BE2C (cell line): ENCODE results near the gene MLH1.
"Not testable (repeated sequence)": the region's sequence is repeated elsewhere in the genome, so short reads cannot be mapped to it uniquely, and the experiment has no call there.

Source experiments
- DNase-seq: peaks from one replicate; pipeline ENCODE4 v3.0.0-alpha.2; 2020
- H3K27me3 ChIP-seq: fragments of 250-450 bp; sonication (Bioruptor Pico); 2 replicates; pipeline ENCODE4 v1.5.1; 2020; ENCODE audit warnings: mild to moderate bottlenecking
- H3K36me3 ChIP-seq: fragments of 250-450 bp; sonication (Bioruptor Pico); 2 replicates; pipeline ENCODE4 v1.5.1; 2020; ENCODE audit warnings: mild to moderate bottlenecking
- H3K4me1 ChIP-seq: fragments of 250-450 bp; sonication (Bioruptor Pico); 2 replicates; pipeline ENCODE4 v1.5.1; 2020
- H3K4me3 ChIP-seq: 2 replicates; pipeline ENCODE4 v1.5.1; 2011; ENCODE audit warnings: low read depth, low read length
- H3K9me3 ChIP-seq: fragments of 250-450 bp; sonication (Bioruptor Pico); 2 replicates; pipeline ENCODE4 v1.5.1; 2020
- TF ChIP-seq, protein P1 (sequence below): IDR thresholded peaks from 2 replicates; pipeline ENCODE4 v1.5.1; 2012; ENCODE audit warnings: mild to moderate bottlenecking, low read depth, low read length

Gene MLH1

DNA sequence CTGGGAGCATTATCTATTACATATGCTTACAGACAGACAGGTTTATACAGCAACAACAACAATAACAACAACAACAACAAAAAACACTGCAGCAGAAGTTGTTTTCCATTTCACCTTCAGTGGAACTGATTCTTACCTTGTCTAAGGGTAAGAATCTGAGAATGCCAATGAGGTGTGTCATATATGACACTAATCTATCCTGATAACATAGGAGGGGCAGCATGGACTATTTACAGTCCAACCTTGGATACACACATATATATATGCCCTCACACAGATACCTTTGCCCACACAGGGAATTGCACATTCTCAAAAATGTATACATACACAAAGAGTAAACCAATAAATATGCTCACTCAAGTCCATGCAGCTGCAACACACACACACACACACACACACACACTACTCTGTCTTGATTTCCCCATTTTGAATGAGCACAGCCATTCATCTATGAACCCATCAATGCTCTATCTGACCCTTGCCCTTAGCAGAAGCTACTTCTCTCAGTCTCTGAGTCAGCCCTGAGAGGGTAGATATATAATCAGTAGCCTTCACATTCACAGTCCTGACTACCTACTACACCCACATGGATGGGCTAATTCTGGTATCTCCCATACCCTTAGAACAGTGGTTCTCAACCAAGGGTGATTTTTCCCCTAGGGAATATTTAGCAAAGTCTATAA lies 38.7 kb upstream of the MLH1 start:
- Histone ChIP-seq H3K27me3 (no peaks in the 10 kb centered on the region), H3K4me3 (no peak overlapping the region), H3K4me1 (peaks cover 9% of the 10 kb centered on the region; the same call in 1 of the 2 replicates), H3K9me3 (no peaks in the 10 kb centered on the region), H3K36me3 (no peaks in the 10 kb centered on the region)
- DNase-seq: no peak
- TF ChIP-seq, protein P1, sequence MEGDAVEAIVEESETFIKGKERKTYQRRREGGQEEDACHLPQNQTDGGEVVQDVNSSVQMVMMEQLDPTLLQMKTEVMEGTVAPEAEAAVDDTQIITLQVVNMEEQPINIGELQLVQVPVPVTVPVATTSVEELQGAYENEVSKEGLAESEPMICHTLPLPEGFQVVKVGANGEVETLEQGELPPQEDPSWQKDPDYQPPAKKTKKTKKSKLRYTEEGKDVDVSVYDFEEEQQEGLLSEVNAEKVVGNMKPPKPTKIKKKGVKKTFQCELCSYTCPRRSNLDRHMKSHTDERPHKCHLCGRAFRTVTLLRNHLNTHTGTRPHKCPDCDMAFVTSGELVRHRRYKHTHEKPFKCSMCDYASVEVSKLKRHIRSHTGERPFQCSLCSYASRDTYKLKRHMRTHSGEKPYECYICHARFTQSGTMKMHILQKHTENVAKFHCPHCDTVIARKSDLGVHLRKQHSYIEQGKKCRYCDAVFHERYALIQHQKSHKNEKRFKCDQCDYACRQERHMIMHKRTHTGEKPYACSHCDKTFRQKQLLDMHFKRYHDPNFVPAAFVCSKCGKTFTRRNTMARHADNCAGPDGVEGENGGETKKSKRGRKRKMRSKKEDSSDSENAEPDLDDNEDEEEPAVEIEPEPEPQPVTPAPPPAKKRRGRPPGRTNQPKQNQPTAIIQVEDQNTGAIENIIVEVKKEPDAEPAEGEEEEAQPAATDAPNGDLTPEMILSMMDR: no peak

DNA sequence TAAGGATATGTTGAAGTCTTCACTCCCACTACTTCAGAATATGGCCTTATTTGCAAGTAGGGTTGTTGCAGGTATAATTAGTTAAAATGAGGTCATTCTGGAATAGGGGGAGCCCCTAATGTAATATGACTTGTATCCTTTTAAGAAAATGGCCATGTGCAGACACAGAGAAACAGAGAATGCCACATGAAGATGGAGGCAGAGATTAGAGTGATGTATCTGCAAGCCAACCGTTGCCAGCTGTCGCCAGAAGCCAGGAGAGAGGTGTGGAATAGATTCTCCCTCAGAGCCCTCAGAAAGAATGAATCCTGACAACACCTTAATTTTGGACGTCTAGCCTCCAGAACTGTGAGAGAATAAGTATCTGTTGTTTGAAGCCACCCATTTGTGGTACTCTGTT lies 37.2 kb upstream of the MLH1 start:
- Histone ChIP-seq H3K4me3 (no peak overlapping the region), H3K27me3 (no peaks in the 10 kb centered on the region), H3K36me3 (no peaks in the 10 kb centered on the region), H3K4me1 (peaks cover 9% of the 10 kb centered on the region; the same call in 1 of the 2 replicates), H3K9me3 (no peaks in the 10 kb centered on the region)
- DNase-seq: no peak
- TF ChIP-seq, protein P1: no peak

DNA sequence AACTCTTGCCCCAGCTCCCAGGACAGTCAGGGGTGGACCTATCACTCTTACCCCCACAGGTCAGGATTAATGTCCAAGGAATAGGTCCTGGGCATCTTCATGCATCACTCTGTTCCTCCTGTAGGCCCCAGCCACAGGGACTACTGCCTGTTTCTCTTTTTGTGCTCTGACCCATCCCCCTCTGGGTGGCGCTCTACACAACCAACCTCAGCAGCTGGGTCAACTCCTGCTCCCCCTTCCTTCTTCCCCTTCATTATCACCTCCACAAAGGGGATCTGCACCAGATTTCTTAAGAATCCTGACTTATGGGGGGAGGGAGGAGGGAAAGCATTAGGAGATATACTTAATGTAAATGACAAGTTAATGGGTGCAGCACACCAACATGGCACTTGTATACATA lies 36.3 kb upstream of the MLH1 start:
- DNase-seq: no peak
- no peak overlapping the region for H3K4me3 ChIP-seq
- TF ChIP-seq, protein P1: 0 out of 2 replicates have a peak, but pooled peaks have one; percentile 10
- no peaks in the 10 kb centered on the region for H3K27me3 ChIP-seq
- no peaks in the 10 kb centered on the region for H3K36me3 ChIP-seq
- H3K4me1 ChIP-seq: peaks cover 9% of the 10 kb centered on the region; the same call in 1 of the 2 replicates
- no peaks in the 10 kb centered on the region for H3K9me3 ChIP-seq

DNA sequence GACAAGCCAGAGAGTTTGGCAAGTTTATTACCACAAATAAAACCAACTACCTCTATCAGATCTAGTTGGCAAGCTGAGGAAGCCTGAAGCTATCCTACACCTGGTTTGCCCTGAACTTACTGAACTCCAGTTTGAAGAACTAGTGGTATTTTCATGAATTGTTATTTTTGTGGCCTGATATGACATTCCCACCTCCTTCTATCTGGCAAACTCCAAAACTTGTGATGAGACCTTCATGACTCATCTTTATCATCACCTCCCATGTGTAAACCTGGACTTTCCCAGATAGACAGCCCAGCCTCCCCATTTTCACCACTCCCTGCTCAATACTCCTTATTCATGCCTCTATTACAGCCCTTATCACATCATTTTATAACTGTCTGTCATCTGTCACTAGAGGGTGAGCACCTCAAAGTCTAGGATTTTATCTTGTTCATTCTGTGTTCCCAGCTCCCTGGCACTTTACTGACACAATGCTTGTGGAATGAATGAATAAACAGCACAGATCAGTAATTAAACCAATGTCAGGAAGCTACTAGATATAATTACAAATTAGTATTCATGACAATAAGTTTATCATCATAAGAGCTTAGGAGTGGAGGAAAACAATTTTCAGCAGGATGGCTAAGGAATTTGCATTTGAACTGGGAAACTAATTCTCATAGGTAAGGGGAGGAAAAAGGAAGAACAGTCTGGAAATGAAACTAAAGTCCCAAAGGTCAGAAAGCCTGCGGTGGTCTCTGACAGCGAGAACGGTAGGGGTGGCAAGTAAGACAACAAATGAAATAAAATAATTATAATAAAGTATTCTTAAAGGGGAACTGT lies 35.2 kb upstream of the MLH1 start:
- H3K4me3 ChIP-seq: peak overlapping the region; percentile 43
- DNase-seq: no peak
- TF ChIP-seq, protein P1: no peak
- no peaks in the 10 kb centered on the region for H3K9me3 ChIP-seq
- no peaks in the 10 kb centered on the region for H3K36me3 ChIP-seq
- H3K4me1 ChIP-seq: peaks cover 9% of the 10 kb centered on the region; the same call in 1 of the 2 replicates
- H3K27me3 ChIP-seq: no peaks in the 10 kb centered on the region

DNA sequence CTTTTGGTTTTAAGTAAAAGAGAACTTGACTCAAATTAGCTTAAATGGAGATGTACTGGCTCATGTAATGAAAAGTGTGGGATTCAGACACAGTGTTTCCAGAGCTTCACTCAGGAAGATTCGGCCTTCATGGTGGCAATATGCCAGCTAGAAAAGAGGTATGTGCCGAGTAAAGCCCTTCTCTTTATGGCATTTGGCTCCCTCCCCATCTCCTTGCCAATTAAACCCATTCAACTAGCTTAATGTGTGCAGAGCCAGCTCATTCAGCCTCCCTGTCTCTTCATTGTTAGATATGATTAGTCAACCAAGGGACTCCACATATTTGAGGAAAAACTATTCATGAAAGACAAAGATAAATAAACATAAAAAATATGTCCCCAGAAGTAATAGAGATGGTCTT lies 33.5 kb upstream of the MLH1 start:
- DNase-seq: peak; percentile 25
- no peaks in the 10 kb centered on the region for H3K27me3 ChIP-seq
- no peak overlapping the region for H3K4me3 ChIP-seq
- H3K9me3 ChIP-seq: no peaks in the 10 kb centered on the region
- TF ChIP-seq, protein P1: no peak
- no peaks in the 10 kb centered on the region for H3K36me3 ChIP-seq
- H3K4me1 ChIP-seq: peaks cover 9% of the 10 kb centered on the region; the same call in 1 of the 2 replicates

DNA sequence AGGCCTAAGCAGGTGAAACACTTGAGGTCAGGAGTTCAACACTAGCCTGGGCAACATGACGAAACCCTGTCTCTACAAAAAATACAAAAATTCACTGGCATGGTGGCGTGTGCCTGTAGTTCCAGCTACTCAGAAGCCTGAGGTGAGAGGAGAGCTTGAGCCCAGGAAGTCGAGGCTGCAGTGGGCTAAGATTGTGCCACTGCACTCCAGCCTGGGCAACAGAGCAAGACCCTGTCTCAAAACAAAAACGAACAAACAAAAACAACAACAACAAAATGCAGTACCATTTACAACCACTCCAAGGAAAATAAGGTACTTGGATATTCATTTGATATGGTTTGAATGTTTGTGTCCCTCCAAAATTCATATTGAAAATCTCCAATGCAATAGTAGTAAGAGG lies 32.8 kb upstream of the MLH1 start:
- Histone ChIP-seq H3K9me3 (no peaks in the 10 kb centered on the region), H3K4me1 (peaks cover 9% of the 10 kb centered on the region; the same call in 1 of the 2 replicates), H3K36me3 (no peaks in the 10 kb centered on the region), H3K4me3 (no peak overlapping the region), H3K27me3 (no peaks in the 10 kb centered on the region)
- TF ChIP-seq, protein P1: no peak
- no peak for DNase-seq

DNA sequence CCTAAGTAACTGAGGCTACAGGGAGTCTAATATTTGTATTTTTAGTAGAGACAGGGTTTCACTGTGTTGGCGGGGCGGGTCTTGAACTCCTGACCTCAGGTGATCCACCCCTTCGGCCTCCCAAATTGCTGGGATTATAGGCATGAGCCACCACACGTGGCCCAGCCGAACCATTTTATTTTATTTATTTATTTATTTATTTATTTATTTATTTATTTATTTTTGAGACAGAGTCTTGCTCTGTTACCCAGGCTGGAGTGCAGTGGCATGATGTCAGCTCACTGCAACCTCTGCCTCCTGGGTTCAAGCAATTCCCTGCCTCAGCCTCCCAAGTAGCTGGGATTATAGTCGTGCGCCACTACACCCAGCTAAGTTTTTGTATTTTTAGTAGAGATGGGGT lies 30.3 kb upstream of the MLH1 start:
- not testable (repeated sequence) for H3K4me3 ChIP-seq, H3K36me3 ChIP-seq, H3K4me1 ChIP-seq, H3K27me3 ChIP-seq, DNase-seq, H3K9me3 ChIP-seq
